ENCODE results near the gene HCK. TPM values are rescaled to one million over a fixed set of nuclear protein-coding genes. Genes with fewer than 3 reads are reported as not detected.
A peak's percentile ranks its signal among the peaks of the same experiment; 100 is the strongest.

The HCK gene
- total RNA-seq, 1 experiment from 2014 or later = 16.9 TPM

GRCh38 chr20:32034581-32035425 lies 17.2 kb upstream of the HCK start:
- peak overlapping the region; percentile 91 for H3K4me2 ChIP-seq (ENCODE audit: low read depth, low read length, poor library complexity, severe bottlenecking)
- H3K27ac ChIP-seq (ENCODE audit: low read length) = peak overlapping the region; percentile 94
- H3K9me3 ChIP-seq (ENCODE audit: low read length) = no peaks in the 10 kb centered on the region
- DNase-seq = peak; percentile 76
- peak overlapping the region; percentile 49; the same call in 1 of the 2 replicates for H3K4me3 ChIP-seq (ENCODE audit: low read length)
- no peaks in the 10 kb centered on the region for H3K79me2 ChIP-seq (ENCODE audit: low read length)
- H4K20me1 ChIP-seq (ENCODE audit: insufficient read depth, low read depth, low read length) = no peaks in the 10 kb centered on the region
- peak overlapping the region; percentile 71 for H2AFZ ChIP-seq (ENCODE audit: low read length)
- no peaks in the 10 kb centered on the region for H3K9me2 ChIP-seq (replicated peaks; ENCODE audit: insufficient read depth, low read length)
- peak overlapping the region; percentile 66 for H3K9ac ChIP-seq (ENCODE audit: low read length)
- no peaks in the 10 kb centered on the region for H3K27me3 ChIP-seq (ENCODE audit: low read length)
- peaks cover 87% of the 10 kb centered on the region for H3K4me1 ChIP-seq (ENCODE audit: low read length)
- H3K36me3 ChIP-seq (ENCODE audit: insufficient read depth, low read length) = no peaks in the 10 kb centered on the region

GRCh38 chr20:32035426-32035779 lies 16.6 kb upstream of the HCK start:
- H3K9me2 ChIP-seq (replicated peaks; ENCODE audit: insufficient read depth, low read length) = no peaks in the 10 kb centered on the region
- H3K27me3 ChIP-seq (ENCODE audit: low read length) = no peaks in the 10 kb centered on the region
- peak overlapping the region; percentile 91 for H3K4me2 ChIP-seq (ENCODE audit: low read depth, low read length, poor library complexity, severe bottlenecking)
- H4K20me1 ChIP-seq (ENCODE audit: insufficient read depth, low read depth, low read length) = no peaks in the 10 kb centered on the region
- peak overlapping the region; percentile 71 for H2AFZ ChIP-seq (ENCODE audit: low read length)
- H3K27ac ChIP-seq (ENCODE audit: low read length) = peak overlapping the region; percentile 94
- peaks cover 93% of the 10 kb centered on the region for H3K4me1 ChIP-seq (ENCODE audit: low read length)
- no peaks in the 10 kb centered on the region for H3K79me2 ChIP-seq (ENCODE audit: low read length)
- H3K9ac ChIP-seq (ENCODE audit: low read length) = peak overlapping the region; percentile 66
- DNase-seq = no peak
- no peaks in the 10 kb centered on the region for H3K9me3 ChIP-seq (ENCODE audit: low read length)
- H3K4me3 ChIP-seq (ENCODE audit: low read length) = peak overlapping the region; percentile 2; the same call in 1 of the 2 replicates
- no peaks in the 10 kb centered on the region for H3K36me3 ChIP-seq (ENCODE audit: insufficient read depth, low read length)

- no peak for DNase-seq
- Histone ChIP-seq H2AFZ (ENCODE audit: low read length) (no peak overlapping the region), H3K4me1 (ENCODE audit: low read length) (peaks cover 100% of the 10 kb centered on the region), H3K9me3 (ENCODE audit: low read length) (no peaks in the 10 kb centered on the region), H3K9me2 (replicated peaks; ENCODE audit: insufficient read depth, low read length) (no peaks in the 10 kb centered on the region), H3K4me3 (ENCODE audit: low read length) (no peak overlapping the region), H3K4me2 (ENCODE audit: low read depth, low read length, poor library complexity, severe bottlenecking) (peak overlapping the region; percentile 18), H4K20me1 (ENCODE audit: insufficient read depth, low read depth, low read length) (no peaks in the 10 kb centered on the region), H3K27ac (ENCODE audit: low read length) (peak overlapping the region; percentile 94), H3K79me2 (ENCODE audit: low read length) (no peaks in the 10 kb centered on the region), H3K36me3 (ENCODE audit: insufficient read depth, low read length) (no peaks in the 10 kb centered on the region), H3K27me3 (ENCODE audit: low read length) (no peaks in the 10 kb centered on the region), H3K9ac (ENCODE audit: low read length) (peak overlapping the region; percentile 66)
These were observed 15.8 kb upstream of the HCK start for GRCh38 chr20:32036252-32036651.

DNA sequence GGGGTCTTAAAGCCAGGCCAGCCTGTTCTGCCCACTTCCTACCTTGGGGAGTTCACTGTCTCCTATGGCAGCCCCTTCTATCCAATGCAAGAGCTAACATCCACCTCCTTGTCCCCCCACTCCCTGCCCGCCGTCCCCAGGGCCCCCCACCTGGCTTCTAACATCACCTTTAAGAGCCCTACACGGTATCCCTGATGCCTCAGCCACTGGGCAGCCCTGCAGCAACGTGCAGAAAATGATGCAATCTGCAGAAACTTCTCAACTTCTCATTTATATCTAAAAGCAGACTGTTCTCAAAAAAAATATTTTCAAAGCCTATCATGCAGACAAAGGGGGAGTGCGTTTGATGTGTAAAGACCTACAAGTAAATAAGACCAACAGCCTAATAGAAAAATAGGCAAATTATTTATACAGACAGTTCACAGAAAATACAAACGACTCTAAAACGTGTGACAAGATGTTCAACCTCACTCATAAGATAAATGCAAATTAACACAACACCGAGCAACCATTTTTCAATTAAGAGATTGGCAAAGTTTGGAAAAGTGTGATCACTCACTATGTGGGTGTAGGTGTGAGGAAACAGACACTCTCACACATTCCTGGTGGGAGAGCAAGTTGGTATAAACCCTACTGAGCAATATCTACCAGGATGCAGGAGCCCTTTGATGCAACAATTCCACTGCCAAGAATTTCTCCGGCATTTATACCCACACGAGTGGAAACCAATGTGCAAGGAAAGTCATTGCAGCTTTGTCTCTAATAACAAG lies 15.1 kb upstream of the HCK start:
- no peak overlapping the region for H3K4me3 ChIP-seq (ENCODE audit: low read length)
- H2AFZ ChIP-seq (ENCODE audit: low read length) = peak overlapping the region; percentile 5; the same call in 1 of the 2 replicates
- no peaks in the 10 kb centered on the region for H3K36me3 ChIP-seq (ENCODE audit: insufficient read depth, low read length)
- peaks cover 100% of the 10 kb centered on the region for H3K4me1 ChIP-seq (ENCODE audit: low read length)
- peak; percentile 71 for DNase-seq
- H3K9me3 ChIP-seq (ENCODE audit: low read length) = no peaks in the 10 kb centered on the region
- no peaks in the 10 kb centered on the region for H3K79me2 ChIP-seq (ENCODE audit: low read length)
- H4K20me1 ChIP-seq (ENCODE audit: insufficient read depth, low read depth, low read length) = no peaks in the 10 kb centered on the region
- no peaks in the 10 kb centered on the region for H3K9me2 ChIP-seq (replicated peaks; ENCODE audit: insufficient read depth, low read length)
- peak overlapping the region; percentile 66 for H3K9ac ChIP-seq (ENCODE audit: low read length)
- H3K4me2 ChIP-seq (ENCODE audit: low read depth, low read length, poor library complexity, severe bottlenecking) = peak overlapping the region; percentile 18
- peak overlapping the region; percentile 94 for H3K27ac ChIP-seq (ENCODE audit: low read length)
- no peaks in the 10 kb centered on the region for H3K27me3 ChIP-seq (ENCODE audit: low read length)

- Histone ChIP-seq H3K9ac (ENCODE audit: low read length) (no peak overlapping the region), H3K36me3 (ENCODE audit: insufficient read depth, low read length) (no peaks in the 10 kb centered on the region), H3K79me2 (ENCODE audit: low read length) (no peaks in the 10 kb centered on the region), H3K27ac (ENCODE audit: low read length) (peak overlapping the region; percentile 94), H3K9me2 (replicated peaks; ENCODE audit: insufficient read depth, low read length) (no peaks in the 10 kb centered on the region), H3K9me3 (ENCODE audit: low read length) (no peaks in the 10 kb centered on the region), H2AFZ (ENCODE audit: low read length) (no peak overlapping the region), H4K20me1 (ENCODE audit: insufficient read depth, low read depth, low read length) (no peaks in the 10 kb centered on the region), H3K4me2 (ENCODE audit: low read depth, low read length, poor library complexity, severe bottlenecking) (no peak overlapping the region), H3K27me3 (ENCODE audit: low read length) (no peaks in the 10 kb centered on the region), H3K4me1 (ENCODE audit: low read length) (peaks cover 100% of the 10 kb centered on the region), H3K4me3 (ENCODE audit: low read length) (no peak overlapping the region)
- DNase-seq = peak; percentile 60
These were observed 14.1 kb upstream of the HCK start for GRCh38 chr20:32037929-32038328.

DNA sequence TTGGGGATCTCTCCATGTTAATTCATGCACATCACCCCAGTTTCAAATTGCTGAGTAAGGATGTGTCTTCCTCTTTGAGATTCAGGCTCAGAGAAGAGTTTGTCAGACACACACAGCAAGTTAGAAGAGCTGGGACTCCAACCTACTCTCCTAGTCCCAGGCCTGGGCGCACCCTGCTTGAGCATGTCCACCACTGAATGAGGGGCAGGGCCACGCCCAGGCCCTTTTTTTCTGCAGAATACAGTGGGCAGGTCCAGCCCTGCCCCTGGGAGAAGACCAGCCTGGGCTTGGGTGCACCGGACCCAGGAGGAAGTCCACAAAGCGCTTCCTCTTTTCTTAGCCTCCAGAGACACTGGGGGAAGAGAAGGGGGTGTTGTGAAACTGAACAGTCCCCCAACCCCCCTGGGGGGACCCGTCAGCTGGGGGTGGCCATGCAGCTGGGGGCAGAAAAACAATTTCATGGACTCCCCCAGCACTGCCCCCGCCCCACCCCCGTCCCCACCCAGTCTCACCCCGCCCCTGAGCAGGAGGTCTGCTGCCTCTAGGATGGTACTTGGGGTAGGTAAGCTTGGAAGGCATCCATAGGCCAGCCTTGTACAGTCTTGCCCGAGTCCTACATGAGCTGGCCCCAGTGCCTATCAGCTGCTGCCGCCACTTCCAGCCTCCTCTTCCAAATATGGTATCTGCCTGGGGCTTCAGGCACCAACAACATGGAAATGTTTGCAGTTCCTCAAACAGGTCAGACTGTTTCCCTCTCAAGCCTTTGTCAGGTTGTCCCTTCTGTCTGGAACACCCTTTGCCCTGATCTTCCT lies 11.7 kb upstream of the HCK start:
- Histone ChIP-seq H3K27ac (ENCODE audit: low read length) (peak overlapping the region; percentile 94), H3K9me3 (ENCODE audit: low read length) (no peaks in the 10 kb centered on the region), H3K4me3 (ENCODE audit: low read length) (peak overlapping the region; percentile 47), H3K4me2 (ENCODE audit: low read depth, low read length, poor library complexity, severe bottlenecking) (peak overlapping the region; percentile 77), H2AFZ (ENCODE audit: low read length) (no peak overlapping the region; the same call in 1 of the 2 replicates), H3K79me2 (ENCODE audit: low read length) (no peaks in the 10 kb centered on the region), H3K9ac (ENCODE audit: low read length) (peak overlapping the region; percentile 63), H3K27me3 (ENCODE audit: low read length) (no peaks in the 10 kb centered on the region), H3K9me2 (replicated peaks; ENCODE audit: insufficient read depth, low read length) (no peaks in the 10 kb centered on the region), H4K20me1 (ENCODE audit: insufficient read depth, low read depth, low read length) (no peaks in the 10 kb centered on the region), H3K36me3 (ENCODE audit: insufficient read depth, low read length) (no peaks in the 10 kb centered on the region), H3K4me1 (ENCODE audit: low read length) (peaks cover 78% of the 10 kb centered on the region)
- DNase-seq = peak; percentile 94

- Histone ChIP-seq H3K27ac (ENCODE audit: low read length) (no peak overlapping the region), H3K4me1 (ENCODE audit: low read length) (peaks cover 22% of the 10 kb centered on the region), H4K20me1 (ENCODE audit: insufficient read depth, low read depth, low read length) (no peaks in the 10 kb centered on the region), H3K9me2 (replicated peaks; ENCODE audit: insufficient read depth, low read length) (no peaks in the 10 kb centered on the region), H3K9ac (ENCODE audit: low read length) (no peak overlapping the region), H3K36me3 (ENCODE audit: insufficient read depth, low read length) (no peaks in the 10 kb centered on the region), H3K27me3 (ENCODE audit: low read length) (no peaks in the 10 kb centered on the region), H3K4me3 (ENCODE audit: low read length) (no peak overlapping the region), H2AFZ (ENCODE audit: low read length) (no peak overlapping the region), H3K4me2 (ENCODE audit: low read depth, low read length, poor library complexity, severe bottlenecking) (no peak overlapping the region), H3K9me3 (ENCODE audit: low read length) (no peaks in the 10 kb centered on the region), H3K79me2 (ENCODE audit: low read length) (no peaks in the 10 kb centered on the region)
- no peak for DNase-seq
These were observed 6.0 kb upstream of the HCK start for GRCh38 chr20:32045999-32046398.
